ENCODE results near the gene CCK. TPM values are rescaled to one million over a fixed set of nuclear protein-coding genes. Genes with fewer than 3 reads are reported as not detected.

CCK gene
- polyA plus RNA-seq, 2 of the 4 experiments (the other 2 are of a cell fraction) = 0.16 to 0.36 TPM

GRCh38 chr3:42228796-42229195, 37.2 kb downstream of the CCK start:
- ATAC-seq = no peak
- TF ChIP-seq, protein P1, sequence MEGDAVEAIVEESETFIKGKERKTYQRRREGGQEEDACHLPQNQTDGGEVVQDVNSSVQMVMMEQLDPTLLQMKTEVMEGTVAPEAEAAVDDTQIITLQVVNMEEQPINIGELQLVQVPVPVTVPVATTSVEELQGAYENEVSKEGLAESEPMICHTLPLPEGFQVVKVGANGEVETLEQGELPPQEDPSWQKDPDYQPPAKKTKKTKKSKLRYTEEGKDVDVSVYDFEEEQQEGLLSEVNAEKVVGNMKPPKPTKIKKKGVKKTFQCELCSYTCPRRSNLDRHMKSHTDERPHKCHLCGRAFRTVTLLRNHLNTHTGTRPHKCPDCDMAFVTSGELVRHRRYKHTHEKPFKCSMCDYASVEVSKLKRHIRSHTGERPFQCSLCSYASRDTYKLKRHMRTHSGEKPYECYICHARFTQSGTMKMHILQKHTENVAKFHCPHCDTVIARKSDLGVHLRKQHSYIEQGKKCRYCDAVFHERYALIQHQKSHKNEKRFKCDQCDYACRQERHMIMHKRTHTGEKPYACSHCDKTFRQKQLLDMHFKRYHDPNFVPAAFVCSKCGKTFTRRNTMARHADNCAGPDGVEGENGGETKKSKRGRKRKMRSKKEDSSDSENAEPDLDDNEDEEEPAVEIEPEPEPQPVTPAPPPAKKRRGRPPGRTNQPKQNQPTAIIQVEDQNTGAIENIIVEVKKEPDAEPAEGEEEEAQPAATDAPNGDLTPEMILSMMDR (IDR thresholded peaks at IDR 0.05) = peak; percentile 38; the same call in 1 of the 3 replicates
- TF ChIP-seq SMC3 (IDR thresholded peaks at IDR 0.05) (peak; percentile 33; the same call in 2 of the 3 replicates), RAD21 (conservative IDR thresholded peaks at IDR 0.05 in 1 of 2, IDR thresholded peaks at IDR 0.05 in 1 of 2) (peak; percentile 43 to 52; a peak in 4 of 5 replicates), POLR2AphosphoS2 (conservative IDR thresholded peaks at IDR 0.05; ENCODE audit: low read length) (no peak), HOXA7 (CRISPR knock-in tag; IDR thresholded peaks at IDR 0.05) (no peak)
- H3K9me3 ChIP-seq = no peaks in the 10 kb centered on the region
- POLR2A ChIA-PET = no interaction called here
- H3K4me2 ChIP-seq = no peak overlapping the region
- H3K4me3 ChIP-seq = no peak overlapping the region
- H3K27ac ChIP-seq = no peak overlapping the region
- CTCF ChIA-PET = interaction anchor here (0.6 to 4.1 kb wide), 22 partner anchors 9 to 423 kb away, joined by 3 to 32 read pairs (median 4); no protein-coding TSS in a partner anchor
- DNase-seq (ENCODE audit: low read depth in 1 of 2, low spot score in 1 of 2) = peak; percentile 10 to 21
- H3K4me1 ChIP-seq = 0 out of 3 replicates have a peak, but pooled peaks cover 3% of the 10 kb centered on the region
- WGBS (ENCODE audit: missing lambda C conversion rate) = 16% methylated on average over 5 of the region's 5 CpGs
- no peak for FAIRE-seq

DNA sequence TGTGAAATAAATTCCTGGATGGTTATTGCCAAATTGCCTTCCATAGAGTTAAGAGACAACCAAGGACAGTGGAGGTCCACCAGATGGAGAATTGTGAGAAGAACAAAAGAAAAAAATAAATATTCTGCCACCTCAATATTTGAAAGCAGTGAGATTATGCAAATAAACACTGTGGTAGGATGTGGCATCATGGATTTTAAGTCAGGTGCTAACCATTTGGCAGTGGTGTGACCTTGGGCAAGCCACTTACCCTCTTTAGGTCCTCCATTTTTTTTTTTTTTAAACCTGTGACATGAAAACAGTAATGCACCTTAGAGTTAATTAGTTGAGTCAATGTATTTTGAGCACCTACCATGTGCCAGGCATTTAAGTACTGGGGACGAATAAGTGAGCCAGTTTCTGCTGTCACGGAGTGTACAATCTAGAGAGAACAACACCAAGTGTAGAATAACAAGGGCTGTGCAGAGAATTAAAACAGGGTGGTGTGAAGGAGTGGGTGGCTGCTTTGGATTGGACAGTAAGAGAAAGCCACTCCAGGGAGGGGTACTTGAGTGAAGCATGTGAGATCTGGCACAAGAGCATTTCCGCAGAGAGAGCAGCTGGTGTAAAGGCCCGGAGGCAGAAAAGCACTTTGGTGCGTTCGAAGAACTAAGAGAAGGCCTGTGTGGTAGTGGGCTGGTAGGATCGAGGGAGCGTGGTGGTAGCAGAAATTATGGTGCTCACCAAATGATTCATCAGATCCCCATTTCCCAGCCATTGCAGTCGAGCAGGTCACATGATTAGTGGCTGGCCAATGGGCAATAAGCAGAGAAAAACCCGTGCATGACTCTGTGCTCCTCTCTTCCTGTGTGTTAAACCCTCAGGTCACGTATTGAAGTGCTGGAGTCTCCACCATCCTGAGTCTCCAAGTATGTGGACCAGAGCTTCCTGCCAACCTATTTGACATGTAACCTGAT, 39.2 kb downstream of the CCK start:
- ChIA-PET CTCF (interaction anchor here (0.5 to 1.0 kb wide), 3 partner anchors 107 to 383 kb away, joined by 3 read pairs; no protein-coding TSS in a partner anchor), POLR2A (no interaction called here)
- ATAC-seq (no peak), DNase-seq (ENCODE audit: low read depth in 1 of 2, low spot score in 1 of 2) (no peak), FAIRE-seq (no peak)
- H3K9me3 ChIP-seq = no peaks in the 10 kb centered on the region
- TF ChIP-seq EP300 (IDR thresholded peaks at IDR 0.05) (no peak), NPAS2 (CRISPR knock-in tag; IDR thresholded peaks at IDR 0.05; ENCODE audit: borderline replicate concordance) (no peak), RAD21 (conservative IDR thresholded peaks at IDR 0.05 in 1 of 2, IDR thresholded peaks at IDR 0.05 in 1 of 2) (no peak), MAFK (IDR thresholded peaks at IDR 0.05; ENCODE audit: partially characterized antibody) (no peak), KDM5A (IDR thresholded peaks at IDR 0.05) (no peak), RFX5 (IDR thresholded peaks at IDR 0.05) (no peak), TFCP2L1 (CRISPR knock-in tag; IDR thresholded peaks at IDR 0.05) (no peak), ZC3H11A (IDR thresholded peaks at IDR 0.05) (no peak), TP53 (CRISPR knock-in tag; IDR thresholded peaks at IDR 0.05) (no peak), HOXB5 (CRISPR knock-in tag; IDR thresholded peaks at IDR 0.05) (no peak), CHD2 (IDR thresholded peaks at IDR 0.05; ENCODE audit: low read length, partially characterized antibody) (no peak), RARB (CRISPR knock-in tag; IDR thresholded peaks at IDR 0.05) (no peak), KDM1A (IDR thresholded peaks at IDR 0.05; ENCODE audit: low read depth) (no peak), FOSB (CRISPR knock-in tag; IDR thresholded peaks at IDR 0.05) (no peak), FOSL2 (IDR thresholded peaks at IDR 0.05) (no peak), FOSL2 (CRISPR knock-in tag; IDR thresholded peaks at IDR 0.05) (no peak)
- TF ChIP-seq, protein P2, sequence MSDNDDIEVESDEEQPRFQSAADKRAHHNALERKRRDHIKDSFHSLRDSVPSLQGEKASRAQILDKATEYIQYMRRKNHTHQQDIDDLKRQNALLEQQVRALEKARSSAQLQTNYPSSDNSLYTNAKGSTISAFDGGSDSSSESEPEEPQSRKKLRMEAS (IDR thresholded peaks at IDR 0.05) = no peak
- TF ChIP-seq, protein P3, sequence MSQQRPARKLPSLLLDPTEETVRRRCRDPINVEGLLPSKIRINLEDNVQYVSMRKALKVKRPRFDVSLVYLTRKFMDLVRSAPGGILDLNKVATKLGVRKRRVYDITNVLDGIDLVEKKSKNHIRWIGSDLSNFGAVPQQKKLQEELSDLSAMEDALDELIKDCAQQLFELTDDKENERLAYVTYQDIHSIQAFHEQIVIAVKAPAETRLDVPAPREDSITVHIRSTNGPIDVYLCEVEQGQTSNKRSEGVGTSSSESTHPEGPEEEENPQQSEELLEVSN (IDR thresholded peaks at IDR 0.05; ENCODE audit: borderline replicate concordance, low read depth) = no peak
- H3K4me2 ChIP-seq = no peak overlapping the region
- WGBS (ENCODE audit: missing lambda C conversion rate) = 88% methylated on average over 11 of the region's 11 CpGs
- no peak overlapping the region for H3K4me3 ChIP-seq
- 0 out of 3 replicates have a peak, but pooled peaks cover 3% of the 10 kb centered on the region for H3K4me1 ChIP-seq
- no peak overlapping the region for H3K27ac ChIP-seq

All from A549 (cell line).